Measurements from ENCODE around the gene NRP1.

NRP1 gene

DNA sequence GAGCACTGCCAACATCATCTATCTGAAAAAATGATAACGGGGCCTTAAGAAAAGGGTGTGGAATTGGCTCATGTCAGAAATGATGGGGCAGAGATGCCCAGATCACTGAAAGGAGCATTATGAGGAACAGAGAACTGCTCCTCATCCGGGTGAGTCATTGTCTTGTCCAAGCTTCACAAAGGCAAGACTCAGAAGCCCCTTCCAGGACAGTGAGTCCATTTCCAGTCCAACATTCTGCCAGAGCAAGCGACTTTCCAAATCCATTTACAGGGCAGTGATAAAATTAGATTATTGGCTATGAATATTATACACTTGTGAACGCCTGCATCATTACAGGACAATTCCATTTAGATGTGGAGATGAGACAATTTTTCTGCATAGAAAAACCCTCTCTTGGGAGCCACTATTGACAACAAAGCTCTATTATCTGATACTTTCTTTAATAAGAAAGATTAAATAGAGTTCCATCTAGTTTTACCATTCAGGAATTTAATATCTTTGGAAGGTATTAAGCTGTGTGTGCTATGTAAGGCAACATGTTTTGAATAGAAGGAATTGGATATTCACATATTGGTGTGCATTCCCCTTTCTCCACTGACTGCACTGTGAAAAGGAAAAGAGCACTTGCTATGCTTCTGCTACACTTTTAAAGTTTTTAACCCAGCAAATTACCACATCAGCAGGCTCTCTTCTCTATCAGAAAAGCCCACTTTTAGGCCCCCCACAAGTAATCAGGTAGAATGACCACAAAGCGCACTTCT lies 159.6 kb downstream of the NRP1 start:
- no peak for DNase-seq

- no peak for DNase-seq
Measured at GRCh38 chr10:33165911-33166310, 168.6 kb downstream of the NRP1 start.

DNA sequence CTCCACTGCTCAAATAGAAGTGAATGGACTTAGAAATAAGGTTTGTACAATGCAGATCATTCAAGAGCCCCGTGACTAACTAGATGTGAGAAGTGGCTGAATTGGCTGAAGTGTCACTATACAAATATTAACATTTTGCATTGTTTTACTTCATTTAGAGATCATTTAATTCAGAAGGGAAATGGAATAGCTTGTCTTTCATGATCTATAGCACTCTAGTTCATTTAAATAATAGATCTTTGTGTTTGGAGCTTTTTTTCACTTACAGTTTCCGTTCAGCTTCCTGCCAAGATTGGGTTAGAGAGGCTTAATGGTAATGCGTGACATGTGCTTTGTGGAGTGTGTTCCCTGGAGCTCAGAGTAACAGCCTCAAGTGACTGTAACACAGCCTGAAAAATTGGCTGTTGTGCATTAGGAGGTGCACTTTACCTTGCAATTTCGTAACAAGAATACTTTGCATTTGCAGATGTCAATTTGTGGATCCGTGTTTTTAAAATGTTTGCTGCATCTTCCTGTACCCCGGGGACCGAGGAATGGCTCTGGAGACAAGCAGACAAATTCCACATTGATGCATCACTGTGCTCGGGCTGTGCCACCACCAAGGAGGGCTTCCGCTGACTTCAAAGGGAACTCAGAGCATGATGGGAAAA lies 170.3 kb downstream of the NRP1 start:
- no peak for DNase-seq

- DNase-seq, result no peak
Measured at GRCh38 chr10:33162248-33162575, 172.3 kb downstream of the NRP1 start.

GRCh38 chr10:33161550-33162247 lies 172.8 kb downstream of the NRP1 start:
- DNase-seq, result no peak

- no peak for DNase-seq
Measured at GRCh38 chr10:33160151-33160550, 174.3 kb downstream of the NRP1 start.

- no peak for DNase-seq
Measured at GRCh38 chr10:33157103-33157502, 177.4 kb downstream of the NRP1 start.

DNA sequence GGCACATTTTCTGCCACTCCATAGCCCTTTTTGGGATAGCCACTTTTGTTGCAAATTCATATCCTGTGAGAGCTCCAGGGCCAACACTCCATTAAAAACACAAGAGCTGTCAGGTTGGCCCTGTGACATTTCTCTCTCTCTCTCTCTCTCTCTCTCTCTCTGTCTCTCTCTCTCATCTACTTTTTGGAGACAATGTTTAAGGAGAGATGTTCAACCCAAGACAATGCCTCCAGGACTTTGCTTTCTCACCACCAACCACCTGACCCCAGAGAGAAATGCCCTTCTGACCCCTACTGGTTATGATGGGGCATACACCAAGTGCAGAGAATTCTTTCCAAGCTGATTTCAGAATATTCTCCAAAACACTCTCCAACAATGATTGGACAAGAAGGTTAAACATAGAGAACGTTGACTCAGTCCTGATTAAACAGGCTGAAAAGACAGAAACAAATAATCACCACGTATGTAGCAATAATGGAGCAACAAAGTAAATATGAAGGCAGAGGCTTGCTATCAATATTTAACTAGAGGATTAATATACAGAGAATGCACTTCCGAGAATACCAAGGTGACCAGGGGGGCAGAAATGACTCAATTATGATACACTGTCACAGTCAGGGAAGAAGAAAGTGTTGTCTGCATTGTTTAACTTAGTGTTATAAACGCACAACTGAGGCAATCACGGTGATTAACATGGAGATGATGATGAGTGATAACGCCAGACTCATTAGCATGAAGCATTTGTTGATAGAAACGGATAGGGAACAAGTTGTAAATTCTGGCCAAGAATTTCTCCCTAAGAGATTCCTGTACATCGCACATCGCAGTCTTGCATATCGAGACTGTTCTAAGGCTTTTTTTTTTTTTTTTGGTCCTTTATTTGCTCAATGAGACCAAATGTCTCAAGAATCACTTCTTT lies 178.5 kb downstream of the NRP1 start:
- DNase-seq, result peak; percentile 8

- no peak for DNase-seq
Measured at GRCh38 chr10:33154590-33154989, 179.9 kb downstream of the NRP1 start.

DNA sequence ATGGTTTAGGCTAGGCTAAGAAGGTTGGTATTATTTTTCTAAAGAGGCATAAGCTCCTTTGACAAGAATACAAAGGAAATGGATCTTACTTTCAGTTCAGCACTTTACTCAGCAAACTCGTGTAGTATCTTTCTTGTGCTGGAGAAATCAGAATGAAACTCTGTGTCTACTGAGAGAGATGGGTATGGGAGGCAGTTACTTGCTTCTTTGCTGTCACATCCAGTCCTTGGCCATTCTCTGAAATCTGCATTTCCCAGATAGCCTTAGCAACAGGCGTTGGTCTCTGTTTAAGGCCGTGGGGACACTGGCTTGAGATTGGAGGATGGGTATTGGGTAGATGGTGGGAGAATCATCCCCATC lies 180.5 kb downstream of the NRP1 start:
- no peak for DNase-seq

- no peak for DNase-seq
Measured at GRCh38 chr10:33153251-33153967, 181.1 kb downstream of the NRP1 start.

DNA sequence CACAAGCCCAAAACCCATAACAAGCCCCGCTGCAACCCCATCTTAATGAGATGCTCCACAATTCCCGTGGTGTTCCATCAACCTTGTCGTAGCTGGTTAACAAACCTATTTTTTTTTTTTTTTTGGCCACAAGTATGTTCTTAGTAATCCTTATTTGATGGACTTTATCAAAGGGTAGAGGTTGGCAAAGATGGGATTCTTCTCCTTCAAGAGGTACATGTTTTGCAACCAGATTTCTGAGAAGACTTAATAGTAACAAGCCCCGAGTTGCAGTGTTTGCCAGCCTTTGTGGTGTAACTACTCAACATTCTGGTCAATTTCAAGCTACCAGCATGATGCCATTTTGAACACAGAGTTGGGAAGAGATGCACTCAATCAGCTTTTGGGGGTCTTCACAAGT lies 181.7 kb downstream of the NRP1 start:
- DNase-seq, result no peak

DNA sequence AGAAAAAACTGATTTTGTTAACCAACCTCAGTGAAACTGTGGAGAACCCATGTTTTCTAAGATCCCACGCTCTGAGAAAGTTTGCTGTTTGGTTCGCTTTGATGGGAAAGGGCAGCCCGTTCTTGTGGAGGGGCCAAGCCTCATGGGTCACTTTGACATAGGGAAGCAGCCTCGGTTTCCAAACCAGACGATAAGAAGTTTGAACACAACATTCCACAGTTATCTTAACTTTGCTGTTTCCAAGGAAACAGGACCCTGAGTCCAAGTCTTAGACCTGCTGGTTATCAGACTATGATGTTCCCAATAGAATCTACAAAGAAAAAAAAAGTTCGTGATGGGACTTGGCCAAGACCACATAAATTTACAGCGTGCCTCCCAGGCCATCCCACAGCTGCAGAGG lies 182.3 kb downstream of the NRP1 start:
- DNase-seq, result no peak

DNA sequence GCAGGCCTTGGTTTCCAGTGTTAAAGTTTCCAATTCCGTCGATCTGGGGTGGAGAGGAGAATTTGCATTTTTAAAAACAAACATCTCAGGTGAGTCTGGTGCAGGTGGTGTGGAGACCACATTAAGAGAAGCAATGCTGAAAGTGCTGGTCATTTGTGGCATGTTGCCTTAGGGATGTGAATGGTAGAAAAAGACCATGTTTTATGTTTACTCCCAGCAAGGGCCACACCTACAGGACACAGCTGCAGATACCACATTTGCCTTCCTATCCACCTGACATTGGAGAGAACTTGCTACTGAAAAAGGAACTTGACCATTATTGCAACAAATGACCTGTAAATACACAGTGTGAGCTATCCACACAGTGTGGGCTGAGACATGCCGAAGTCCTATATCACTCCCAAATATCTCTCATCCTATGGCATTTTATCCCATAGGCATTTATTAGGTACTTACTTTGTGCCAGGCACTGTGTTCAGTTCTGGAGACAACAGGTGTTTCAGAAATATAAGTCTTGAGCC lies 183.1 kb downstream of the NRP1 start:
- no peak for DNase-seq

- no peak for DNase-seq
Measured at GRCh38 chr10:33150889-33151288, 183.6 kb downstream of the NRP1 start.

- no peak for DNase-seq
Measured at GRCh38 chr10:33150146-33150545, 184.3 kb downstream of the NRP1 start.

GRCh38 chr10:33147013-33147310 lies 187.5 kb downstream of the NRP1 start:
- DNase-seq, result no peak

DNA sequence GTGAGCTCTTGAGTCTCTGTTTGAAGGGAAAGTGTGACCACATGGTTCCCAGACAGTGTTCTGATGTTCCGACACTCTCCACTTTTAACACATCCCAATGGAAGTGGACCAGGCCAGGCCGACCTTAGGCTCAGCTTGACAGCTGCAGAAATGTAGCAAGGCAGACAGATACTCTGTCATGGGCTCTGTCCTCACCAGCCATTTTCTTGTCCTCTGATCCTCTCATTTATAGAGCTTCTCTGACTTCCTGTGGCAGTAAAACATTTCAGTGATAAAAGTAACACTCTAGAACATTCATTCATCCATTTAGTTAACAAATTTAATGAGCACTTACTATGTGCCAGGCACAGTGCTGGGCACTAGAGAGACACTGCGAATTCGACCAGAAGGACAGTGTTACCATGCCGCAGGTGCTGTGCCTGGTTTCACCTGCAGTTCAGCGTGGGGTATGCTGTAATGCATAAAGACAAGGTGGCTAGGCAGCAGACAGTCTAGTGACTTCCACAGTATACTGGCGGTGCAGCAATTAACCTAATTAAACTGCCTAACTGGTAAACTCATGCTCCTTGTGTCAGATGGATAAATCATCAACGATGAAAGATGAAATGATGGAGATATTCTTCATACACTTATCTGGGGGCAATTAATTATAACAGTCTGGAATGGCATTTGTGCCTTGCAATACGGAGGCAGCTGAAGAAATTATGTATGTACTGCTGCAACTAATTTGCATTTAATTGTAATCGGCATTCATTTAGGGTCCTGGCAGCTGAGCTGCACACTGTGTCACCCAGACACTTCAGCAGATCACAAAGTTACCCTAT lies 188.1 kb downstream of the NRP1 start:
- no peak for DNase-seq

DNA sequence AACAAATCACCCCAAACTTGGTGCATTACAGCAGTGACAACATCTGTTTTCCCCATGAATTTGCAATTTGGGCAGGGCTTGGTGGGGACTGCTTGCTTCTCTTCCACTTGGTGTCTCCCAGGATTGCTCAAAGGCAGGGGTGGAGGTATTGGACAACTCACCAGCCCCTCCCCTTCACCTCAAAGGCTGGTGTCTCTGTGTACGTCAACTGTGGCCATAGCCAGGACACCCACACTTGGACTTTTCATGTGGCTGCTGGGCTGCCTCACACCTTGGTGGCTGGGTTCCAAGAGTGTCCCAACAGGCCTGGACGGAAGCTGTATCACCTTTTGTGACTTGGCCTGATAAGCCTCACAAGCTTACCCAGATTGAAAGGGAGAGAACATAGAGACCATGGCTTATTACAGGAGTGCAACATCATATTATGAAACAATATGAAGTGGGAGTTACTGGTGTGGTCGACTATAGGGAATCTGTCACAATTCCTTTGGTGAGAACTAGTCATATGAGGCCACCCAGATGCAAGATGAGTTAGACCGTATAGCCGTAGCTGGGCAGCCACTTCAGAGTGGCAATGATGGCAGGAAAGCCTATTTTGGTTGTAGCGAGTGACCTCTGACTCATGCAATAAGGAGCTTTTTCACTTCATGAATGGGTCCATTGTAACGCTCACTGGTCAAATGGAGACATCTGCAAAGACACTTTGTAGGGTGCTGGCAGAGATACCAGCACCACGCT lies 188.8 kb downstream of the NRP1 start:
- DNase-seq, result no peak

DNA sequence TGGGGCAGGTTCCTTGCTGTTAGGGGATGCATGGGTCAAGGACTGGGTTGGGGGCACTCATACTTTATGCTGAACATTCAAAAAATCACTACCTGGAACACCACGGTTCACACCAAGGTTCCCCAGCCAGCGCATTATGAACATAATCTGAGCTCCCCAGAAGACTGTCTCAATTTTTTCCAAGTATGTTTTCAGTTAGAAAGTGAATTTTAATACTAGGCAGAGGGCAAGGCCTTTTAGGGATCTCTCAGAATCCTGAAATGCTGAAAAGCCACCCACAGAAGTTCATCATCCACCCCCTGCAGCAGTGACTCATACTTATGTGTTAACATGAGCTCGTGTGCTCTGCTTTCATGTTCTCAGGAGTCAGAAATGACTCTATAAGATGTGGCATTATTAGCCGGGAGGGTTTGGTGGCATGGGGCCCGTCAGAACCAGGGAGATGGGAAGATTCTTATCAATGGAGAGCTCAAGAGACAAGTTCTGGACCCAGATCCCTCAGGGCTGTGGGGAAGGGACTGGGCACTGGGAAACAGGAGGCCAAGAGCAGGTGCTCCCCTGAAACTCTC lies 191.2 kb downstream of the NRP1 start:
- peak; percentile 49 for DNase-seq

- no peak for DNase-seq
Measured at GRCh38 chr10:33142295-33142694, 192.2 kb downstream of the NRP1 start.

All from NCI-H226 (cell line).